Peyer's patch (tissue), 4 donors: ENCODE results near the gene EPOP. TPM values are rescaled to one million over a fixed set of nuclear protein-coding genes. Genes with fewer than 3 reads are reported as not detected.

ENCODE experiments used
- DNase-seq, 3 donors: peaks; one replicate each; pipeline ENCODE4 v3.0.0-alpha.2; 2017 to 2019
- H3K27ac ChIP-seq, 4 donors: fragments of 200-600 bp; sonication (generic); one replicate each; pipeline ENCODE4 v1.5.1; 2016 to 2019
- H3K27me3 ChIP-seq, 2 donors: fragments of 200-600 bp; sonication (generic); one replicate each; pipeline ENCODE4 v1.5.1; 2019
- H3K36me3 ChIP-seq, 3 donors: fragments of 200-600 bp; sonication (generic); one replicate each; pipeline ENCODE4 v1.5.1; 2016 to 2019
- H3K4me1 ChIP-seq, 4 donors: fragments of 200-600 bp; sonication (generic); one replicate each; pipeline ENCODE4 v1.5.1; 2016 to 2019
- H3K4me3 ChIP-seq, 4 donors: fragments of 200-600 bp; sonication (generic); 1 replicate in 3 of 4; 2 replicates in 1 of 4; pipeline ENCODE4 v1.5.1; 2016 to 2019; ENCODE audit warnings: mild to moderate bottlenecking in 1 of 4
- H3K9me3 ChIP-seq, 4 donors: fragments of 200-600 bp; sonication (generic); one replicate each; pipeline ENCODE4 v1.5.1; 2016 to 2019; ENCODE audit warnings: mild to moderate bottlenecking in 1 of 4
- CTCF ChIP-seq, 6 experiments: fragments of 450-650 bp in 4 of 6; fragments of 200-600 bp in 2 of 6; sonication (generic) in 1 of 6; IDR thresholded peaks; one replicate each; pipeline ENCODE4 v1.5.1; 2017 to 2019; ENCODE audit warnings: antibody characterized with exemption in 6 of 6, mild to moderate bottlenecking in 3 of 6, moderate library complexity in 1 of 6
- POLR2A ChIP-seq, 2 donors: fragments of 450-650 bp; IDR thresholded peaks; one replicate each; pipeline ENCODE4 v1.5.1; 2017; ENCODE audit warnings: antibody characterized with exemption in 2 of 2, mild to moderate bottlenecking in 2 of 2, moderate library complexity in 2 of 2
- total RNA-seq, 4 donors: library from RNA; depleted of rRNA; stranded (reverse); fragments of >200 nt; gene quantifications; one replicate each; pipeline ENCODE4 v1.1.0, GENCODE V29; 2016

EPOP gene
- total RNA-seq, 4 donors from 2014 or later = 0.54 to 3.3 TPM; not detected in 2

- no peak for TF ChIP-seq POLR2A (IDR thresholded peaks at IDR 0.05)
- peak in 1 of 6 experiments; percentile 0 for TF ChIP-seq CTCF (IDR thresholded peaks at IDR 0.05)
- H3K27ac ChIP-seq = peak overlapping the region in 2 of 4 donors; percentile 20 to 65
- DNase-seq = peak; percentile 18 to 59 (median 57)
- H3K27me3 ChIP-seq = peaks cover 0 to 43% of the 10 kb centered on the region in 2 donors
- no peaks in the 10 kb centered on the region for H3K36me3 ChIP-seq
- H3K4me1 ChIP-seq = peaks cover 8 to 38% (median 18%) of the 10 kb centered on the region in 4 donors
- no peaks in the 10 kb centered on the region for H3K9me3 ChIP-seq
- H3K4me3 ChIP-seq = peak overlapping the region; percentile 35 to 79 (median 70)
Observed at GRCh38 chr17:38674014-38674748, 576 bp downstream of the EPOP start.

GRCh38 chr17:38673707-38674013 is 1.1 kb downstream of the EPOP start:
- H3K27ac ChIP-seq = peak overlapping the region in 1 of 4 donors; percentile 65
- TF ChIP-seq POLR2A (IDR thresholded peaks at IDR 0.05) (no peak), CTCF (IDR thresholded peaks at IDR 0.05) (no peak)

DNA sequence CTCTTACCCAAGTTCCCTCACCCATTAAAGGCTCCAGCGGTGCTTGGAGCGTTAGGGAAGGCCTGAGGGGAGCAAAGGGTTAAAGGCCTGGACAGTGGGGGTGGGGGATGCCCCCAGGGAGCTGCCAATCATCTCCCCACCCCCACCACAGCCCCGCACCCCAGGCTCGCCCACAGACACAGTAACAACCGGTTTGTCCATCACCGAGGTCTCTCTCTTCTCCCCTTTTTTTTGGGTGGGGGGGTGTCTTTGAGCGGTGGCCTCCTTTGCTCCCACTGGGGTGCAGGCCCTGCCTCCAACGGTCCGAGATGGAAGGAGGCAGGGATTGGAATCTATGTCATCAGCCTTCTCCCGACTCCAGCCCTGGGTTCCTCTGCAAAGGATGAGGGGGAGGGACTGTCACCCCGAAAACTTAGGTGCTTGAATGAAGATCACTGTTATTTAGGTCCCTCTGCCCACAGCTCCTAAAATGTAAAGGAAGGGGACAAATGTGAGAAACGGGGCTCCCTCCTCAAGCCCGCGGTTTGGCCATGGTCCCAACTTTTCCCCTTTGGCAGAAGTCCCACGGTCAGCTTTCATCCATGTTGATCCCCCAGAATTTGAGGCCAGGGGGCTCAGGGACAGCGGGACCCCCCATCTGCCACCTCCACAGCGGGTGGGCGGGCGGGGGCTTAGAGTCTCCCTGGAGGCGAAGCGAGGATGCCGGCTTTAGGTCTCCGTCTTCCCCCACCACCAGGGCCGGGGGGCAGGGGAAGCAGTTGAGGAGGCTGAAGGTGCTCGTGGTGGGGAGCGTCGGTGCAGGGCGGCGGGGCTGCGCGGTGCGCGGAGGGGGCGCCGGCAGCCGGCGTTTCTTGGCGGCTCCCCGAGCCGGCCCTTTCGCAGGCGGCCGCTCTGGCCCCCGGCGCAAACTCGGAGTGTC is 1.7 kb downstream of the EPOP start:
- Histone ChIP-seq H3K36me3 (no peaks in the 10 kb centered on the region), H3K27me3 (peaks cover 0 to 43% of the 10 kb centered on the region in 2 donors), H3K9me3 (no peaks in the 10 kb centered on the region), H3K4me1 (peaks cover 8 to 38% (median 18%) of the 10 kb centered on the region in 4 donors), H3K4me3 (peak overlapping the region; percentile 35 to 79 (median 70)), H3K27ac (peak overlapping the region in 1 of 4 donors; percentile 65)
- no peak for DNase-seq
- TF ChIP-seq CTCF (IDR thresholded peaks at IDR 0.05) = no peak
- no peak for TF ChIP-seq POLR2A (IDR thresholded peaks at IDR 0.05)

More at GRCh38 chr17:38673707-38674013, 1.1 kb downstream of the EPOP start:
- Histone ChIP-seq H3K9me3 (no peaks in the 10 kb centered on the region), H3K4me3 (peak overlapping the region; percentile 35 to 79 (median 70)), H3K27me3 (peaks cover 0 to 43% of the 10 kb centered on the region in 2 donors), H3K36me3 (no peaks in the 10 kb centered on the region), H3K4me1 (peaks cover 8 to 38% (median 18%) of the 10 kb centered on the region in 4 donors)
- DNase-seq = peak in 2 of 3 donors; percentile 27 to 48

DNA sequence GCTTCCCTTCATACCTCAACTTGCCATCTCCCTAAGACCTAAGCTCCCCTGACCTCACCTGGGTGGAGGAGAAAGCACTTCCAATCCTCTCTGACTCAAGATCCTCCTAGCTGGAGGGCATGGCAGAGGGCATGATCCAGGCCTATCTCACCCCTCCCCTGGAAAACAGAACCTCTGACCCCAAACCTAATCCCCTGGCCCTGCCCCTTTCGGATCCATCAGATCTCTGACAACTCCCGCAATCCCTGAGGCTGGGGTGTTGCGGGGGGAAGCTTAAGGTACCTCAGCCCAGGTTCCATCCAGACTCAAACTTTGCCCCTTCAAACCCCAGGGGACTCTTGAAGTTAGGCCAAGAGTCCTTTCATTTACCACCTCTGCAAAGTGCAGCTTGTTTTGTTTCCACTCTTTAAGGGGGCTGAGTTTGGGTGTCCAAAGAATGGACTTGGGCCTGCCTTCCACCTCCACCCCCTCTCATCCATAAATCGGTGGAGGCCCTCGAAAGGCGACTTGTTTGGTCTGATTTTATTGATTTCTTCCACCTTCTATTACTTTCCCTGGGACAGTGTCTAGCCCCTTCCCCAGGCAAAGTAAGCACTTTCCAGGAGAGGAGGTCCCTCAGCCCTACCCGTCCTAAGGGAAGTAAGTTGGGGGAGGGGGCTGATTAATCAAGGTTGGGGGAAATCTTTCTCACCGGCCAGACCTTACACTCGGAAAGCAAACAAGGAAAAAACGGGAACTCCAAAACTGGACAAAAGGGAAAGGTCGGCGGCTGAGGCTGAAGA is 2.6 kb downstream of the EPOP start:
- no peaks in the 10 kb centered on the region for H3K9me3 ChIP-seq
- no peak for DNase-seq
- H3K27ac ChIP-seq = no peak overlapping the region
- no peak overlapping the region for H3K4me3 ChIP-seq
- peaks cover 0 to 43% of the 10 kb centered on the region in 2 donors for H3K27me3 ChIP-seq
- no peak for TF ChIP-seq POLR2A (IDR thresholded peaks at IDR 0.05)
- H3K36me3 ChIP-seq = no peaks in the 10 kb centered on the region
- H3K4me1 ChIP-seq = peaks cover 8 to 38% (median 18%) of the 10 kb centered on the region in 4 donors

GRCh38 chr17:38669520-38669919 is 5.2 kb downstream of the EPOP start:
- Histone ChIP-seq H3K36me3 (no peaks in the 10 kb centered on the region), H3K4me1 (peaks cover 4 to 27% (median 13%) of the 10 kb centered on the region in 4 donors), H3K9me3 (no peaks in the 10 kb centered on the region), H3K27me3 (peaks cover 0 to 41% of the 10 kb centered on the region in 2 donors), H3K4me3 (no peak overlapping the region), H3K27ac (no peak overlapping the region)
- DNase-seq = no peak
- TF ChIP-seq POLR2A (IDR thresholded peaks at IDR 0.05) (no peak), CTCF (IDR thresholded peaks at IDR 0.05) (no peak)
